Thymus (tissue), 11 donors: ENCODE results near the gene SYNE2. TPM values are rescaled to one million over a fixed set of nuclear protein-coding genes. Genes with fewer than 3 reads are reported as not detected.

ENCODE experiments used
- DNase-seq, 9 donors: peaks; one replicate each; pipeline ENCODE4 v3.0.0-alpha.2; 2013; ENCODE audit warnings: low spot score in 9 of 9, low read depth in 6 of 9, missing footprints in 1 of 9
- H3K27ac ChIP-seq, 2 donors: one replicate each; pipeline ENCODE4 v1.5.1; 2013; ENCODE audit warnings: control low read depth in 1 of 2, low read depth in 1 of 2, low read length in 1 of 2, mild to moderate bottlenecking in 1 of 2, moderate library complexity in 1 of 2
- H3K27me3 ChIP-seq, 2 donors: one replicate each; pipeline ENCODE4 v1.5.1; 2013; ENCODE audit warnings: low read length in 1 of 2; ENCODE audit not compliant: control insufficient read depth in 2 of 2, insufficient read depth in 1 of 2
- H3K36me3 ChIP-seq, 2 donors: one replicate each; pipeline ENCODE4 v1.5.1; 2013; ENCODE audit warnings: low read length in 1 of 2, mild to moderate bottlenecking in 1 of 2, moderate library complexity in 1 of 2; ENCODE audit not compliant: control insufficient read depth in 2 of 2, insufficient read depth in 2 of 2
- H3K4me1 ChIP-seq, 2 donors: one replicate each; pipeline ENCODE4 v1.5.1; 2013; ENCODE audit warnings: low read length in 2 of 2; ENCODE audit not compliant: control insufficient read depth in 2 of 2, insufficient read depth in 2 of 2
- H3K4me3 ChIP-seq, 2 donors: one replicate each; pipeline ENCODE4 v1.5.1; 2013; ENCODE audit warnings: low read length in 2 of 2, control low read depth in 1 of 2, mild to moderate bottlenecking in 1 of 2
- H3K9me3 ChIP-seq, 2 donors: one replicate each; pipeline ENCODE4 v1.5.1; 2013; ENCODE audit warnings: low read length in 1 of 2, mild to moderate bottlenecking in 1 of 2; ENCODE audit not compliant: control insufficient read depth in 2 of 2, insufficient read depth in 1 of 2
- WGBS: extraction: QIAGEN DNeasy Blood & Tissue Kit; methylation state at CpG from one replicate; pipeline ENCODE4 v1.1.7; 2013; 5-methylcytosine and 5-hydroxymethylcytosine counted together
- polyA plus RNA-seq: library from polyadenylated mRNA; stranded (reverse); fragments of 200-250 nt; gene quantifications from one replicate; pipeline ENCODE4 v1.2.3, GENCODE V29; 2013
- total RNA-seq: library from RNA; stranded (reverse); fragments of 120-200 nt; gene quantifications from one replicate; pipeline ENCODE4 v1.2.4, GENCODE V29; 2013
- donor health status: healthy.

Gene SYNE2
- total and polyA plus RNA-seq, 2 donors = 17.0 to 52.3 TPM

GRCh38 chr14:64081174-64081746, 228.5 kb downstream of the SYNE2 start:
- WGBS = 98% methylated on average over 3 of the region's 3 CpGs
- no peaks in the 10 kb centered on the region for H3K27me3 ChIP-seq
- H3K27ac ChIP-seq = no peak overlapping the region
- no peak for DNase-seq
- H3K36me3 ChIP-seq = peaks cover 19 to 23% of the 10 kb centered on the region in 2 donors
- H3K4me1 ChIP-seq = no peaks in the 10 kb centered on the region
- no peak overlapping the region for H3K4me3 ChIP-seq
- H3K9me3 ChIP-seq = no peaks in the 10 kb centered on the region

- Histone ChIP-seq H3K9me3 (no peaks in the 10 kb centered on the region), H3K4me3 (no peak overlapping the region), H3K36me3 (peaks cover 19 to 23% of the 10 kb centered on the region in 2 donors), H3K27ac (no peak overlapping the region), H3K4me1 (no peaks in the 10 kb centered on the region), H3K27me3 (no peaks in the 10 kb centered on the region)
- WGBS = 92% methylated on average over 7 of the region's 7 CpGs
- no peak for DNase-seq
Observed at GRCh38 chr14:64082837-64083236, 230.0 kb downstream of the SYNE2 start.

- no peaks in the 10 kb centered on the region for H3K4me1 ChIP-seq
- no peaks in the 10 kb centered on the region for H3K27me3 ChIP-seq
- DNase-seq = no peak
- H3K4me3 ChIP-seq = no peak overlapping the region
- H3K36me3 ChIP-seq = peaks cover 0 to 8% of the 10 kb centered on the region in 2 donors
- no peak overlapping the region for H3K27ac ChIP-seq
- H3K9me3 ChIP-seq = no peaks in the 10 kb centered on the region
Observed at GRCh38 chr14:64088647-64088964, 235.8 kb downstream of the SYNE2 start.

GRCh38 chr14:64089920-64090319, 237.1 kb downstream of the SYNE2 start:
- H3K4me1 ChIP-seq = no peaks in the 10 kb centered on the region
- no peak for DNase-seq
- WGBS = 97% methylated on average over 2 of the region's 2 CpGs
- no peaks in the 10 kb centered on the region for H3K9me3 ChIP-seq
- peaks cover 0 to 8% of the 10 kb centered on the region in 2 donors for H3K36me3 ChIP-seq
- H3K4me3 ChIP-seq = no peak overlapping the region
- no peak overlapping the region for H3K27ac ChIP-seq
- H3K27me3 ChIP-seq = no peaks in the 10 kb centered on the region

- no peaks in the 10 kb centered on the region for H3K9me3 ChIP-seq
- H3K27me3 ChIP-seq = no peaks in the 10 kb centered on the region
- H3K36me3 ChIP-seq = peaks cover 0 to 8% of the 10 kb centered on the region in 2 donors
- no peaks in the 10 kb centered on the region for H3K4me1 ChIP-seq
- WGBS = 93% methylated on average over 1 of the region's 1 CpG
- no peak overlapping the region for H3K4me3 ChIP-seq
- DNase-seq = no peak
- H3K27ac ChIP-seq = no peak overlapping the region
Observed at GRCh38 chr14:64091217-64091616, 238.4 kb downstream of the SYNE2 start.

GRCh38 chr14:64092338-64092737, 239.5 kb downstream of the SYNE2 start:
- no peaks in the 10 kb centered on the region for H3K27me3 ChIP-seq
- no peak for DNase-seq
- H3K9me3 ChIP-seq = no peaks in the 10 kb centered on the region
- no peak overlapping the region for H3K27ac ChIP-seq
- peaks cover 0 to 8% of the 10 kb centered on the region in 2 donors for H3K36me3 ChIP-seq
- 96% methylated on average over 4 of the region's 4 CpGs for WGBS
- H3K4me1 ChIP-seq = no peaks in the 10 kb centered on the region
- no peak overlapping the region for H3K4me3 ChIP-seq

- Histone ChIP-seq H3K27ac (no peak overlapping the region), H3K4me3 (no peak overlapping the region), H3K36me3 (peaks cover 0 to 10% of the 10 kb centered on the region in 2 donors), H3K9me3 (no peaks in the 10 kb centered on the region), H3K4me1 (no peaks in the 10 kb centered on the region), H3K27me3 (no peaks in the 10 kb centered on the region)
- 77% methylated on average over 5 of the region's 5 CpGs for WGBS
- no peak for DNase-seq
Observed at GRCh38 chr14:64092940-64093339, 240.1 kb downstream of the SYNE2 start.

GRCh38 chr14:64095620-64096019, 242.8 kb downstream of the SYNE2 start:
- over 99% methylated on average over 3 of the region's 3 CpGs for WGBS
- Histone ChIP-seq H3K36me3 (peaks cover 4 to 9% of the 10 kb centered on the region in 2 donors), H3K27ac (no peak overlapping the region), H3K4me3 (no peak overlapping the region), H3K4me1 (no peaks in the 10 kb centered on the region), H3K9me3 (no peaks in the 10 kb centered on the region), H3K27me3 (no peaks in the 10 kb centered on the region)
- DNase-seq = no peak

- Histone ChIP-seq H3K4me3 (no peak overlapping the region), H3K4me1 (no peaks in the 10 kb centered on the region), H3K9me3 (no peaks in the 10 kb centered on the region), H3K36me3 (peaks cover 4 to 16% of the 10 kb centered on the region in 2 donors), H3K27me3 (no peaks in the 10 kb centered on the region), H3K27ac (no peak overlapping the region)
- 97% methylated on average over 4 of the region's 4 CpGs for WGBS
- no peak for DNase-seq
Observed at GRCh38 chr14:64098120-64098519, 245.3 kb downstream of the SYNE2 start.

GRCh38 chr14:64107438-64107837, 254.6 kb downstream of the SYNE2 start:
- Histone ChIP-seq H3K36me3 (peaks cover 0 to 14% of the 10 kb centered on the region in 2 donors), H3K9me3 (no peaks in the 10 kb centered on the region), H3K4me1 (no peaks in the 10 kb centered on the region), H3K27me3 (no peaks in the 10 kb centered on the region), H3K4me3 (no peak overlapping the region), H3K27ac (no peak overlapping the region)
- DNase-seq = no peak
- WGBS = 99% methylated on average over 2 of the region's 2 CpGs
